HEK293 (cell line): ENCODE results near the gene RPL4.
"Not testable (repeated sequence)": the region's sequence is repeated elsewhere in the genome, so short reads cannot be mapped to it uniquely, and the experiment has no call there.

Experiments
- CTCF ChIA-PET: fragments of 350-600 bp; formaldehyde crosslinking; extraction: SDS; loops from one replicate; lab custom pipeline; 2021; ENCODE audit warnings: antibody characterized with exemption; lab: Yijun Ruan, JAX
- POLR2A ChIA-PET: fragments of 300-600 bp; formaldehyde crosslinking; extraction: SDS; loops from one replicate; lab custom pipeline; 2020; ENCODE audit warnings: antibody characterized with exemption, inconsistent platforms; lab: Yijun Ruan, JAX
- H3K27ac ChIP-seq: fragments of 200-500 bp; sonication (Bioruptor generic); 2 replicates; pipeline ENCODE4 v1.5.1; 2014; ENCODE audit warnings: low read depth, low read length, control low read depth, inconsistent platforms; ENCODE audit errors: extremely low read depth
- H3K36me3 ChIP-seq, 2 experiments: fragments of 200-500 bp in 1 of 2; sonication (Bioruptor generic) in 1 of 2; 1 replicate in 1 of 2; 2 replicates in 1 of 2; pipeline ENCODE4 v1.5.1; 2014 to 2017; ENCODE audit warnings: inconsistent platforms in 2 of 2, low read length in 2 of 2; ENCODE audit not compliant: control insufficient read depth in 2 of 2, insufficient read depth in 1 of 2
- H3K4me1 ChIP-seq: fragments of 200-500 bp; sonication (Bioruptor generic); 2 replicates; pipeline ENCODE4 v1.5.1; 2014; ENCODE audit warnings: mild to moderate bottlenecking, low read length, inconsistent platforms; ENCODE audit not compliant: control insufficient read depth, insufficient read depth
- H3K4me3 ChIP-seq: 2 replicates; pipeline ENCODE4 v1.5.1; 2011; ENCODE audit warnings: low read depth, mild to moderate bottlenecking, control low read depth, low read length, moderate library complexity
- H3K9me3 ChIP-seq: fragments of 200-500 bp; sonication (Bioruptor generic); 2 replicates; pipeline ENCODE4 v1.5.1; 2014; ENCODE audit warnings: low read depth, low read length, inconsistent platforms; ENCODE audit not compliant: control insufficient read depth, insufficient read depth
- ZBTB11 ChIP-seq: fragments of 450-650 bp; formaldehyde crosslinking; conservative IDR thresholded peaks from 2 replicates; pipeline ENCODE4 v1.5.1; 2016; ENCODE audit warnings: low read depth, missing biosample characterization, missing genetic modification characterization
- ZNF18 ChIP-seq: fragments of 450-650 bp; formaldehyde crosslinking; IDR thresholded peaks from 2 replicates; pipeline ENCODE4 v1.5.1; 2016; ENCODE audit warnings: missing biosample characterization, missing genetic modification characterization
- ZNF19 ChIP-seq: fragments of 450-650 bp; formaldehyde crosslinking; IDR thresholded peaks from 2 replicates; pipeline ENCODE4; 2016; ENCODE audit warnings: missing biosample characterization, missing genetic modification characterization, low read depth
- ZNF426 ChIP-seq: fragments of 450-650 bp; formaldehyde crosslinking; IDR thresholded peaks from 2 replicates; pipeline ENCODE4 v1.5.1; 2017; ENCODE audit warnings: missing biosample characterization, missing genetic modification characterization, mild to moderate bottlenecking, inconsistent platforms, moderate library complexity
- ZNF600 ChIP-seq: fragments of 450-650 bp; formaldehyde crosslinking; IDR thresholded peaks from 2 replicates; pipeline ENCODE4 v1.5.1; 2016; ENCODE audit warnings: missing biosample characterization, missing genetic modification characterization
- ZXDB ChIP-seq: fragments of 450-650 bp; formaldehyde crosslinking; IDR thresholded peaks from 2 replicates; pipeline ENCODE4 v1.5.1; 2016; ENCODE audit warnings: missing biosample characterization, missing genetic modification characterization
- TF ChIP-seq, protein P1 (sequence below): fragments of 450-650 bp; formaldehyde crosslinking; IDR thresholded peaks from 2 replicates; pipeline ENCODE4 v1.5.1; 2016; ENCODE audit warnings: missing biosample characterization, missing genetic modification characterization

Gene RPL4

DNA sequence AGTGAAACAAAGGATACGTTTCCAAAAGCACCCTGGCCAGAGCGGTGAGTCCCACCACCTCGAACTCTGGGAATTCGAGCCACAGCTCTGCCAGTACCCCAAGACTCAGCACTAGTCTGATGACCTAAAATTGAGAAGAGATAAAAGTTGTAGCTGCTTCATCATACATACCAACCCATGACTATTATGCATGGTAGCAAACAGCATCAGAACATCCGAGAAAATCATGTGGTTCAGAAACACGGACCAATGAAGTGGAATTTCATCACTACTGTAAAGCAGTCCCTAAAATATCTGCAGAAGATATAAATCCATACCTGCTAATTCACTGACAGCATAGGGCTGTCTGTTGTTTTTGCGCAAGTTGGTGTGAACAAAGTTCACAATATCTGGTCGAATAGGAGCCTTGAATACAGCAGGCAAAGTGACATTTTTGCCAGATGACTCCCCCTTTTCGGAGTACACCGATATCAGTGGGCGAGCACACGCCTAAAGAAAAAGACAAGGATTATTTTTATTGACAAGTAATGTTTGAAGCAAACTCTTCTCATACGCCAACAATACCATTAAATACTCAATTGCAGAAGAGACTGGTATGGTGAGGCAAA lies 1.5 kb downstream of the RPL4 start:
- not testable (repeated sequence) for H3K4me1 ChIP-seq, H3K9me3 ChIP-seq, H3K27ac ChIP-seq
- Histone ChIP-seq H3K4me3 (peak overlapping the region; percentile 76), H3K36me3 (peaks cover 45 to 61% of the 10 kb centered on the region in 2 experiments)
- CTCF ChIA-PET = interaction anchor here (1.1 kb wide), 1 partner anchor 113 kb away, joined by 3 read pairs; no protein-coding TSS in a partner anchor
- POLR2A ChIA-PET = interaction anchor here (0.6 to 1.5 kb wide), 4 partner anchors 8 to 199 kb away, joined by 3 to 4 read pairs (median 3); partner anchors contain the start of genes MAP2K1 and SMAD6
- TF ChIP-seq ZNF18 (tag by site-specific recombination) (0 out of 2 replicates have a peak, but pooled peaks have one; percentile 12), ZNF600 (tag by site-specific recombination) (0 out of 2 replicates have a peak, but pooled peaks have one; percentile 9), ZBTB11 (tag by site-specific recombination) (0 out of 2 replicates have a peak, but pooled peaks have one; percentile 3)

DNA sequence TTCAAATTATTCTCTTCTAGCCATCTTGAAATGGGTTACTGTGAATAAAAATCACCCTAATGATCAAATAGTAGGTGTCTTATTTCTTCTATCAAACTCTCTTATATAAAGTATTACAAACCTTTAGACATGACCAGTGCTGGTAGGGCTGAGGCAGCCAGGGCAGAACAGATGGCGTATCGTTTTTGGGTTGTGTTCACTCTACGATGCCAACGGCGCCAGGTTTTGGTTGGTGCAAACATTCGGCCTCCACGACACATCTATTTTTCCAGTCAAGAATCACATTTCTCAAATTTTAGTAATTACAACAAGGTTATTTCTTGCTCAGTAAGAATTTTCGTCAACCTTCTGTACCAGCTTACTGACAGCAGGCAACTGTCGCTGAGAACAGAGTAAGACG lies 2.2 kb downstream of the RPL4 start:
- H3K36me3 ChIP-seq = peaks cover 45 to 64% of the 10 kb centered on the region in 2 experiments
- H3K4me3 ChIP-seq = no peak overlapping the region
- no peak overlapping the region for H3K27ac ChIP-seq

DNA sequence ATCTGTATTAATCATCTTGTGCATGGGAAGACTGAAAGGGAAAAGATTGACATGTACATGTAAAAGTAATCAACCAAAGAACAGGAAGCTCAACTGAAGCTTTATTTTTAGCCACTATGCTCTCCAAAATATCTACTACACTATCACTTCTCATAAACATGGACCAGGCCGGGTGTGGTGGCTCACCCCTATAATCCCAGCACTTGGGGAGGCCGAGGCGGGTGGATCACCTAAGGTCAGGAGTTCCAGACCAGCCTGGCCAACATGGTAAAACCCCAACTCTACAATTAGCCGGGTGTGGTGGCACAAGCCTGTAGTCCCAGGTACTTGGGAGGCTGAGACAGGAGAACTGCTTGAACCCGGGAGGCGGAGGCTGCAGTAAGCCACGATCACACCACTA lies 4.3 kb downstream of the RPL4 start:
- not testable (repeated sequence) for H3K4me3 ChIP-seq, H3K4me1 ChIP-seq, H3K27ac ChIP-seq, H3K9me3 ChIP-seq
- ChIA-PET POLR2A (interaction anchor here (0.7 kb wide), 1 partner anchor 113 kb away, joined by 3 read pairs; no protein-coding TSS in a partner anchor), CTCF (interaction anchor here (0.6 kb wide), 1 partner anchor 289 kb away, joined by 3 read pairs; no protein-coding TSS in a partner anchor)
- TF ChIP-seq, protein P1, sequence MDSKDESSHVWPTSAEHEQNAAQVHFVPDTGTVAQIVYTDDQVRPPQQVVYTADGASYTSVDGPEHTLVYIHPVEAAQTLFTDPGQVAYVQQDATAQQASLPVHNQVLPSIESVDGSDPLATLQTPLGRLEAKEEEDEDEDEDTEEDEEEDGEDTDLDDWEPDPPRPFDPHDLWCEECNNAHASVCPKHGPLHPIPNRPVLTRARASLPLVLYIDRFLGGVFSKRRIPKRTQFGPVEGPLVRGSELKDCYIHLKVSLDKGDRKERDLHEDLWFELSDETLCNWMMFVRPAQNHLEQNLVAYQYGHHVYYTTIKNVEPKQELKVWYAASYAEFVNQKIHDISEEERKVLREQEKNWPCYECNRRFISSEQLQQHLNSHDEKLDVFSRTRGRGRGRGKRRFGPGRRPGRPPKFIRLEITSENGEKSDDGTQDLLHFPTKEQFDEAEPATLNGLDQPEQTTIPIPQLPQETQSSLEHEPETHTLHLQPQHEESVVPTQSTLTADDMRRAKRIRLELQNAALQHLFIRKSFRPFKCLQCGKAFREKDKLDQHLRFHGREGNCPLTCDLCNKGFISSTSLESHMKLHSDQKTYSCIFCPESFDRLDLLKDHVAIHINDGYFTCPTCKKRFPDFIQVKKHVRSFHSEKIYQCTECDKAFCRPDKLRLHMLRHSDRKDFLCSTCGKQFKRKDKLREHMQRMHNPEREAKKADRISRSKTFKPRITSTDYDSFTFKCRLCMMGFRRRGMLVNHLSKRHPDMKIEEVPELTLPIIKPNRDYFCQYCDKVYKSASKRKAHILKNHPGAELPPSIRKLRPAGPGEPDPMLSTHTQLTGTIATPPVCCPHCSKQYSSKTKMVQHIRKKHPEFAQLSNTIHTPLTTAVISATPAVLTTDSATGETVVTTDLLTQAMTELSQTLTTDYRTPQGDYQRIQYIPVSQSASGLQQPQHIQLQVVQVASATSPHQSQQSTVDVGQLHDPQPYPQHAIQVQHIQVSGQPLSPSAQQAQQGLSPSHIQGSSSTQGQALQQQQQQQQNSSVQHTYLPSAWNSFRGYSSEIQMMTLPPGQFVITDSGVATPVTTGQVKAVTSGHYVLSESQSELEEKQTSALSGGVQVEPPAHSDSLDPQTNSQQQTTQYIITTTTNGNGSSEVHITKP (tag by site-specific recombination) = peak; percentile 49
- H3K36me3 ChIP-seq = peaks cover 55 to 84% of the 10 kb centered on the region in 2 experiments

More for the DNA sequence above, 2.2 kb downstream of the RPL4 start:
- peak; percentile 33; the same call in 1 of the 2 replicates for TF ChIP-seq ZNF600 (tag by site-specific recombination)
- 0 out of 2 replicates have a peak, but pooled peaks have one; percentile 18 for TF ChIP-seq ZXDB (tag by site-specific recombination)
- no peak for TF ChIP-seq ZNF19
- TF ChIP-seq ZNF426 = 0 out of 2 replicates have a peak, but pooled peaks have one; percentile 7
- POLR2A ChIA-PET = interaction anchor here (0.6 kb wide), 1 partner anchor 70 kb away, joined by 3 read pairs; no protein-coding TSS in a partner anchor
- CTCF ChIA-PET = no interaction called here
- peaks cover 5% of the 10 kb centered on the region; the same call in 1 of the 2 replicates for H3K4me1 ChIP-seq
- no peaks in the 10 kb centered on the region for H3K9me3 ChIP-seq
